ENCODE measurements around the gene MYO7A.

The MYO7A gene

DNA sequence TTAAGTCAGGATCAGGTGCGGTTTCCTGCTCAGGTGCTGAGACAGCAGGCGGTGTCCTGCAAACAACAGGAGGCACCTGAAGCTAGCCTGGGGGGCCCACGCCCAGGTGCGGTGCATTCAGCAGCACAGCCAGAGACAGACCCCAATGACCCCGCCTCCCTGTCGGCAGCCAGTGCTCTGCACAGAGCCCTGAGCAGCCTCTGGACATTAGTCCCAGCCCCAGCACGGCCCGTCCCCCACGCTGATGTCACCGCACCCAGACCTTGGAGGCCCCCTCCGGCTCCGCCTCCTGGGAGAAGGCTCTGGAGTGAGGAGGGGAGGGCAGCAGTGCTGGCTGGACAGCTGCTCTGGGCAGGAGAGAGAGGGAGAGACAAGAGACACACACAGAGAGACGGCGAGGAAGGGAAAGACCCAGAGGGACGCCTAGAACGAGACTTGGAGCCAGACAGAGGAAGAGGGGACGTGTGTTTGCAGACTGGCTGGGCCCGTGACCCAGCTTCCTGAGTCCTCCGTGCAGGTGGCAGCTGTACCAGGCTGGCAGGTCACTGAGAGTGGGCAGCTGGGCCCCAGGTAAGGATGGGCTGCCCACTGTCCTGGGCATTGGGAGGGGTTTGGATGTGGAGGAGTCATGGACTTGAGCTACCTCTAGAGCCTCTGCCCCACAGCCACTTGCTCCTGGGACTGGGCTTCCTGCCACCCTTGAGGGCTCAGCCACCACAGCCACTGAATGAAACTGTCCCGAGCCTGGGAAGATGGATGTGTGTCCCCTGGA, at the start of gene MYO7A:
Gene MYO7A (plus strand): TSS at position 327 of the 772 bp plus-strand sequence. CDS start 2,389 bp downstream, outside the sequence.
- peak; percentile 45 for DNase-seq (ENCODE audit: low read depth)

DNA sequence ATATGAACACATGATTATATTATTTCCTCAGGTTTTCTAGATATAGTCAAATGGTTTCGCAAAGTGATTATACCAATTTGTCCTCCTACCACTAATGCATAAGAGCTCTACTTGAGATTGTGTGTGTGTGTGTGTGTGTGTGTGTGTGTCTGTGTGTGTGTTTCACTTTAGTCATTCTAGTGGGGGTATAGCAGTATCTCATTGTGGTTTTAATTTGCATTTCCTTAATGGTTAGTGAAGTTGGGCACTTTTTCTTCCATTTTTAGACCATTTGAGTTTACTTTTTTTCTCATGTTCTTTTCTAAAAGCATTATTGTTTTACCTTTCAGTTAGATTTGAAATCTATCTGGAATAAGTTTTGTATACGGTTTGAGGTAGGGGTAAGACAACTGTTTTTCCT, 48.4 kb upstream of the MYO7A start:
- DNase-seq (ENCODE audit: low read depth), result no peak

DNA sequence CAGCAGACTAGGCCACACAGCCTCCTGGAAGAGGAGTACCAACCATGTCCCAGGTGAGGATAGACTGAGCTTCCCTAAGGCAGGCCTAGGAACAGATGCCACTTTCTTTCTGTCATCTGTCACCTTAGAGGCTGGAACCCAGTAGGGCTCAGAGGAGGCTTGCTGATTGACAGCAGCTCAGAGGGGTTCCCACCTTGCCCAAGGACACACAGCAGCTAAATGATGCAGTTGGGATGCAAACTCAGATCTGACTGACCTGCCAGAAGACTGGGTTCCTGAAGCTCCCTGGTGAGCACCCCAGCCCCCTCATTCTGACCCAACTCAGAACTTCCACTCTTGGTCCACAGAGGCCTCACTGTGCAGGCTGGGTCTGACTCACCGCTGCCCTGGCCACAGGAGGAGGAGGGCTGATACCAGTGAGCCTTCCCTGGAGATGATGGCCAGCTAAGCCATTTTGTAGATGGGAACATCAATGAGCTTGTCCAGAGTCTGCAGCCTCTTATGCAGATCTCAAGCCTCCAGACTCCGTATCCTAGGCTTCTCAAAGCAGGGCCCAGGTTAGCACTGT, 47.3 kb upstream of the MYO7A start:
- DNase-seq (ENCODE audit: low read depth), result peak; percentile 61

DNA sequence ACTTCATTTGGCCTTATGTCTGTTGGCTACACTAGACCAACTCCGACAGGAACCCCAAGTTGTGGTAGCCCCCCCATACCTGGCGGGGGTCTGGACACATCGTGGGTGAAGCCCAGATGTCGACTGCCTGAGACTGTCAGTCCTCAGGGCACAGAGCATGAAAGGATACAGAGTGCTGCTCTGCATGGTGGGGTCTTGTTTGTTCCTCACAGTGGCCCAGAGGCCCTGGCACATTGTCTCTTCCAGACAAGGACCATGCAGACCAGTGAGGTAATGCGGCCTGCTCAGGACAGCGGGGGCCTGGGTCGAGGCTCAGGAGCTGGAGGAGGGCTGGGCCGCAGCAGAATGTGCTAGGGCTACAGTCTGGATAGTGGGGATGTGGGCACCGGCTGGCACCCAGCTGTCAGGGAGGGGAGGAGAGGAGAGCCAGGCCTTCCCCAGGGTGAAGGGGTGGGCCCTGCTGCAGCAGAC, 46.6 kb upstream of the MYO7A start:
- DNase-seq (ENCODE audit: low read depth), result no peak

DNA sequence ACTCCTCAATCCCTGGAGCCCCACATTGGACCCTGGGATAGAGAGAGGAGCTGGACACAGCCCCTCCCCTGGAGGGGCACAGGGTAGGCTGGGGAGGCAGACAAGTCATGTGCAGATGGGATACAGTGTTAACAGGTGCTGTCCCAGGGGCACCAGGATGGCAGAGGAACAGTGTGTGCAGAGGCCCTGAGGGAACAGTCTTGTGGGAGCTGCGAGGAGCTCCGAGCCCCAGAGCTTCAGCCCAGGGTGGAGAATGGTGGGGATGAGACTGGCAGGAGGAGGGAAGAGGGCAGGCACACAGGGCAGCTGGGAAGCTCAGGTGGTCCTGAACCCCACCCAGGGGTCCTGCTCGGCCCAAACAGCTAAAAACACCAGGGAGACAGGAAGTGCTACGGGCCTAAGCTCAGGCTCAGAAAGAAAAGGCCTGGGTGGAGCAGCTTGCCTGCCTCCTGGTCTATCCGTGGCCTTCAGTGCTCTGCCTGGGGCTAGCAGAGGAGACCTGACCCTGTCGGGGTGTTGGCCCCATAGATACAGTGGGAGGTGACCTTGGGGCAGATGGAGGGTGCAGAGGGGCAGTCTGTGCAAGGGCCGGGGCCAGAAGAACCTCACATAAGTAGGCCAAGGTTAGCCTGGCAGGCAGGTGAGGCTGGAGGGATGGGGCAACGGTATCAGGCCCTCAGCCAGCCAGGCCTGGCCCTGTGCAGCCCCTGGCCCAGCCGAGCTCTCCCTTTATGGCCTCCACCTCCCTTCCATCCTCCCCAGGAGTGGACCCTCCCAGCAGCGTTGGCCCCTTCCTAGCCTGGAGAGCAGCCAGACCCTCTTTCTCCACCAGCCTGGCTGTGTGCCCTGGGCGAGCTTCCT, 45.8 kb upstream of the MYO7A start:
- no peak for DNase-seq (ENCODE audit: low read depth)

DNA sequence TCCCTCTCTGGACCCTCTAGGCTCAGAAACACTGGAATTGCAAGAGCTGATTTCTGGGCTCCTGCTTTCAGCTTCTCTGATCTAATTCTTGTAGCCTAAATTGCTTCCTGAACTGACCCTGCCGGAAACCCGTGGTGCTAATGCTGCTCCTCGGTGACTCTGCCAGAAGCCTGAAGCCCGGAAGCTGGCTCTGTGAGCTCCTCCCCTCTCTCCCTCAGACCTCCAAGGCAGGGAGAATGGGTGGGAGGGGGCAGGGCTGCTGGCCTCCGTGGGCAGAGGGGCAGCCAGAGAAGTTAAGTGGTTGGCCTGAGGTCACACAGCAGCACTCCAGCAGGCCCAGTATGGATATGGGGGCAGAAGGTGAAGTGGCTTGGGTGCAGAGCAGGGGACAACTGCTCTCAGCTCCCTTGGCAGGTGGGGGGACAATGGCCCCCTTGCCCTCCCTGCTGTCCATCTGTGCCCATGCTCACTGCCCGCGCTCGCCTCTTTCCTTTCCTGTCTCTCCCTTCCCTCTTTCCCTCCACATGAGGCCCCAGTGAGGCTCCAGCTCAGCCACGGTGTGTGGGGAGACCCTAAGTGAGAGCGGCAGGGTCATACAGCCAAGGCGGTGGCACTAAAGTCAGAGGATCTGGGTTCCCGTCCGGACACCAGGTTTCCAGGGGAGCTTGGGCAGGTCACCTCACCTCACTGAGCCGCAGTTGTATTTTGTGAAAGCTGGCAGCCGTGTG, 45.0 kb upstream of the MYO7A start:
- DNase-seq (ENCODE audit: low read depth), result peak; percentile 73

DNA sequence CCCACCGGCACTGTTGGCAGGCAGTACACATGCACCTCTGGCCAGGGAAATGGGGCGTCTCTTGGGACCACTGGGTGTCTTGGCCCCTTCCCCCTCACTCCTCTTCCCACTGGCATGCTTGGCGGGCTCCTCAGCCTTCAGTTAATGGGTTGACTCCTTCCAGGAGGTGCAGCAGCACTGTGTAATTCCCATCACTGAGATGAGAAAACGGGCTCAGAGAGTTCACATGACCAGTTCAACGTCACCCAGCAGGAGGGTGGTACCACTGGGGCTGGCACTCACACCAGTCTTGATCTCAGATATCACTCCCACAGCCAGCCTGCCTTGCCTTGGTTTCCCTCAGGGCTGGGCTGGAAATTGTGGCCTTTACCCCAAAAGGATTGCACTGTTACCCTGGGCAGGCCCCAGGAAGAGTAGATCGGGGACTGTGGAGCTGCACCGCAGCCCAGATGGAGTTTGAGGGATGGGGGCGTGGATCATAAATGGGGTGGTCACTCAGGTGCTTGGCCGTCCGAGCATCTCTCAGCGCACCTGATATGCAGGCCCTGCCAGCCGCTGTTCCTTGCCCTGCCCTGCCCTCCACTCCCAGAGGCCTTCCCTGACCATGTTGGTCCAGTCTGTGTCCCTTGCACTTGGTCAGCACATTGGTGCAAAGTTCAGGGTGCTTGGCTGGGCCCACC, 44.3 kb upstream of the MYO7A start:
- no peak for DNase-seq (ENCODE audit: low read depth)

DNA sequence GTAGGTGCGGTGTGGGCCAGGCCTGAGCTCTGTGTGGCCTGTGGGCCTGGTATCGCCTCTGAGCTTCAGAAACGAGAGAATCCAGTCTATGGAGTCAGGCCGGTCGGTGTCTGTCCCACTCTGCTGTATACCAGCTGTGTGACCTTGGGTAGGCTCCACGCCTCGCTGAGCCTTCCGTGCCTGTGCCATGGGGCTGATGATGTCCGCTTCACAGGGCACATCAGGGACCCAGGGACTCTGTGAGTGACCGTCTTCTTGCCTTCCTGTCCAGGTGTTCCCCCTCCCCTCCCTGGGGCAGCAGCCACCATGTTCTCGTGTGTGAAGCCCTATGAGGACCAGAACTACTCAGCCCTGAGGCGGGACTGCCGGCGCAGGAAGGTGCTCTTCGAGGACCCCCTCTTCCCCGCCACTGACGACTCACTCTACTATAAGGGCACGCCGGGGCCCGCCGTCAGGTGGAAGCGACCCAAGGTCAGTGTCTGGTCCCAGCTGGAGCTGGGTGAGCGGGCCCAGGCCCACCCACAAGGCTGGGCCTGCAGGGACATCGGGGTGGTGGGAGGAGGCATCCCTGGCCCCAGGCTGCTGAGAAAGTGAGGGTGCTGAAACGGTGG, 43.4 kb upstream of the MYO7A start:
- no peak for DNase-seq (ENCODE audit: low read depth)

DNA sequence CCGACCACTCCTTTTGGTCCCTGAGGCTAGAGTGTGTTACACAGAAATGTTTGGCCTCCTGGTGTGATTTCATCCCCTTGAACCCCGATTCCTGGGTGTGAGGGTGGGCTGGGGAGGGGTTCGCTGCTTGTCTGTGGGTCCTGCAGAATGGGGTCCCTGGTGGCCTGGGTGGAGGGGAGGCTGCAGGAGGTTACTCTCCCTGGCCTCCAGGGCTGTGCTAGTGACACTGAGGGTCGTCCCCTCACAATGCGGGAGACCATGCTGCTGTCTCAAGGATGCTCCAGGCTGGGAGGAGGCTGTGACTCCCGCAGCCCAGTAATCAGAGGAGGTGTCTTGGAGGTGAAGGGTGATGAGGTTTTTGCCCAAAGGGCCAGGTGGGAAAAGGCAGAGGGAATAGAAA, 42.4 kb upstream of the MYO7A start:
- DNase-seq (ENCODE audit: low read depth), result no peak

DNA sequence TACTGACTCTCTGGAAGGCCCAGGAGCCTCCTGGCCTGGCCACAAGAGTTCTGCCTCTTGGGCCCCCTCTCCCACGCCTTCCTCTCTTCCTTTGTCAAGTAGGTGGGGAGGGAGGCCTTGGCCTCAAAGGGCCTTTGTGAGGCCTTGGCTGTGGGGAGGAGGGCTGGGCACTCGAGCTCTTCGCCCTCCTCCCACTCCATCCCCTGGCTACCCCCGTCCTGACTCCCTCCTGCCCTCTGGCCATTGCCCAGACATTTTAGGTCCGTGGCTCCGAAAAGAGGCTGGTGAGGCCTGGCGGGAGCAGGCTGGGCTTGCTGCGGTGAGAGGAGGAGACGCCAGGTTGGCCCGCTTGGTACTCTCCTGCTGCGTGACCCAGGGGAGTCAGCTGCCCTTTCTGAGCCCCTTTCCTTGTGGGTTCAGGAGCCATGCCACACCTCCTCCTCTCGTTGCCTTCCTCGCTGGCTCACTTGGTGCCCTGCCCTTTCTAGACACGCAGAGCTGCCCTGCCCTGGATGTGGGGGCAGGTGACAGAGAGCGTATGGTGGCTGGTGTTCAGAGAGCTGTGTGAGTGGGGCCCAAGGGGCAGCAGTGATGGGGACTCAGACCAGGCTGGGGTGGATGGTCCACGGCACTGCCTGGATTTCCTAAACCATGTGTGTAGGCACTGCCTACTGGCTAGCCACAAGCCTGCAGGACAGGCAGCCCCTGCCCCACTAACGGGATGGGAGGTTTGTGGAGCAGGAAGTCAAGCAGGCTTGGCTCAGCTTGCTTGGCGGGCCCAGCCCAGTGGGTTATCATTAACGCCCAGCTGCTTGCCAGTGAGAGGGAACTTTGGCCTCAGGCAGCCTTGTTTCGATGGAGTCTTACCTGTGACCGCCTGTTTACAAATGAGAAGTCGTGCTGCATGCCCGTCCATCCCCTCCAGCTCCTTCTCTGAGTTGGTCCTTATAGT, 41.2 kb upstream of the MYO7A start:
- DNase-seq (ENCODE audit: low read depth), result no peak

DNA sequence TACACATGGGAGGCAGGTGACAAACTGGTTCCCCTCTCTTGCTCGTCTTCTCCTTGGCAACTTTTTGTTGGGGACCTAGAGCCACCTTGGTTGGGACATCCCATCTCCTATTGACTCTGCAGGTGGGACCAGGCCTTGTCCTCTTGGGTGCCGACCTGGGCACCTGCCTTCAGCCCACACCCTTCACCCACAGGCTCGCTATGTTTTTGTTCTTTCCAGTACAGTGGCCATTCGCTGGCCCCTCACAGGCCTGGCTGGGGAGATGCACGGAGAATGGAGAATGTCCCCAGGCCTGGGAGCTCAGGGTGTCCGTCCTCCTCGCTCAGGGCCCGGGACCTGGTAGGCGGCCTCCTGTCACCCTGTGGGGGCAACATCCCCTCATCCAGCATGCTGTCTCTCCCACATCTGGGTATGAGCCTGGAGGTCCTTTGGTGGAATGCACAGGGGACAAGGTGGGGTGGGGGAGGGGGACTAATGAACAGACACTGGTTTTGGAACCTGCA, 40.3 kb upstream of the MYO7A start:
- DNase-seq (ENCODE audit: low read depth), result no peak

DNA sequence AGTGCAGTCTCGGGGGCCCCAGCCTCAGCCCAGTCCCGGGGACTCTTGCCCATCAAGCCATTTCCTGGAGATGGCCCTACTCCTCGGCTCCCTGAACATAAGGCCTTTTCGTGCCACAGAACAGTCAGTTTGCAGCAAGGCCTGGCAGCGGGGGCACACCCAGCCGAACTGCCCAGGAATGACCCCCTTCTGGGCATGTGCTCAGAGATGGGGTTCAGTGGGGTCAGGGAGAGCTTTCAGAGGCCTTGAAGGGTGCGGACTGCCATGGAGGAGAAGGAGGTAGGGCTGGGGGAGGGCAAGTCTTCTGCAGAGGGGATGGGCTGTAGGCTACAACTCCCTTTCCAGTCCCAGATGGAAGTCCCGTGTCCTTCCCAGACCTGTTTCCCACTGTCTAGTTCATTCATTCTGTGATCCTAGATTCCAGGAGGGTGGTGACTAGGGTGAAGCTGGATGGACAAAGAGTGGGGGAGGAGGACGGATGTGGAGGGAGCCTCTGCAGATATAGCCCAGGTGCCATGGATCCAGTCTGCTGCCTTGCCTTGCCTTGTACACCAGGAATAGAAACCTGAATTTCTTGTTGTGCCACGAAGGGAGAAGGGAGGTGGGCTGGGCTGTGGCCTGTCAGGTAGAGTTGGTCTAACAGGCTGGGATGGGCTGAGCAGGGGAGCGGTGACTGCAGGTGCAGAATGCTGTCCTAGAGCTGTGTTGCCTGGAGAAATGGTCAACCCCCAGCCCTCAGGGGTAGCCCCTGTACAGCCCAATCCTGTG, 39.6 kb upstream of the MYO7A start:
- DNase-seq (ENCODE audit: low read depth), result no peak

DNA sequence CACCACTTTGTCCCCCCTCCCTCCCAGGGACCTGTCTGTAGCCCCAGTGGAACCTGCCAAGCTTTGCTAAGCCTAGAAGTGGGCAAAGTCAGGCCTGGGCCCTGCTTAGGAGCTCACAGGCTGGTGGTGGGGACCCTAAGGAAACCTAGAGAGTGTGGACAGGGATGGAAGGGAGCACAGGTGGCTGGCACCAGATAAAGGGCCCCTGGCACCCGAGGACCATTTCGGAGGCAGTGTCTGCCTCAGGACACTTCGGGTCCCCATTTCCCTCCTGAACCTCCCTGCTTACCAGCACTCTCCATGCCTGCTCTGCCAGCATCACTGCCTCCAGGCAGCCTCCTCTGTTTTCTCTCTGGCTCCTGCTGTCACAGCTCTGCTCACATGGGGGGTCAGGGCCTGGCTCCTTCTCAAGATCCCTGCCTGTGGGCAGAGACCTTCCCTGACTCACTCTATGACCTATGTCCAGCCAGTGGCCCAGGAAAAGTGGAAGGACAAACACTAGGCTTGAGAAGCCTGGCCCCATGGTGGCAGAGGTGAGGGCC, 39.0 kb upstream of the MYO7A start:
- no peak for DNase-seq (ENCODE audit: low read depth)

DNA sequence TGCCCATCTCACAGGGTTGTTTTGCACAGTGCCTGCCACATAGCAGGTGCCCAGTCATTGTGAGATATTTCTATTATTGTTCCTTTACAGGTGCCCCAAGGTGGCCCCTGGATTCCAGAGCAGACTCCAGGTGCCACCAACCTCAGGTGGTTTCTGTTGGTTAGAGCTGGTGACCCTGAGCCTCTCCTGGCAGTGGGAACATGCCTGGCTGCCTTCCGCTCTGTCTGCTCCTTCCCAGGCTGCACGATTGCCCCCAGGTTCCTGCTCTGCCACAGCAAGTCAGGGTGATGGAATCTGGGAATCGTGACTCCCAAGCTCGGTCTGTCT, 38.0 kb upstream of the MYO7A start:
- DNase-seq (ENCODE audit: low read depth), result no peak

DNA sequence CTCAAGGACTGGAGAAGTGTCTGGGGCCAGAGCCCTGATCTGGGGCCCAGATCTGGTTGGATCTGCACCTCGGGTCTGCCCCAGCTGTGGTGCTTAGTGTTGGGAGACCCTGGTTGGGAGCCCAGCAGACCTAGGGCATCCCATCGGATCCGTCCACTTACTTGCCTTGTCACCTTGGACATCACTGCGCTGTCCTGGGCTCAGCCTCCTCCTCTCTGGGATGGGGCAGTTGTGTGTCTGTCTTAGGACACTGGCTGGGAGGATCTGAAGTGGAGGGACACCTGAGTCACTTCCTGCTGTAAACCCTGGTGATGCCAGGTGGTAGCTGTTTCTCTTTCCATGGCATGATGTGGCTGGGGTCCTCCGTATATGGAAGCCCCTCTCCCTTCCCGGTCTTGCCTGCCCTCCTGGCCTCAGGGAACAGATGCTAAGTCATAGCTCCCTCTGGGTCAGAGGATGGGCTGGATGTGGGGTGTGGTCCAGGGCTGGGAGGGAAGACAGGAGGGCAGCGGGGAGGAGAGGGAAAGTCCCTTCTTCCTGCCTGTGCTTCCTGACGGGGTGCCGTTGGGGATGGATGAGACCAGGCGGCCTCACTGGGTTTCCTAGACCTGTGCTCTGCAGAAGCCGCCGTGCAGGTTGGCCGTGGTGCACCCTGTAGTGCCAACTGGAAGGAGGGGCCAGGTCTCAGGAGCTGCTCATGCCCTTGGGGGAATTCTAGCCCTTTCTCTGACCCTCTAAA, 37.5 kb upstream of the MYO7A start:
- no peak for DNase-seq (ENCODE audit: low read depth)

DNA sequence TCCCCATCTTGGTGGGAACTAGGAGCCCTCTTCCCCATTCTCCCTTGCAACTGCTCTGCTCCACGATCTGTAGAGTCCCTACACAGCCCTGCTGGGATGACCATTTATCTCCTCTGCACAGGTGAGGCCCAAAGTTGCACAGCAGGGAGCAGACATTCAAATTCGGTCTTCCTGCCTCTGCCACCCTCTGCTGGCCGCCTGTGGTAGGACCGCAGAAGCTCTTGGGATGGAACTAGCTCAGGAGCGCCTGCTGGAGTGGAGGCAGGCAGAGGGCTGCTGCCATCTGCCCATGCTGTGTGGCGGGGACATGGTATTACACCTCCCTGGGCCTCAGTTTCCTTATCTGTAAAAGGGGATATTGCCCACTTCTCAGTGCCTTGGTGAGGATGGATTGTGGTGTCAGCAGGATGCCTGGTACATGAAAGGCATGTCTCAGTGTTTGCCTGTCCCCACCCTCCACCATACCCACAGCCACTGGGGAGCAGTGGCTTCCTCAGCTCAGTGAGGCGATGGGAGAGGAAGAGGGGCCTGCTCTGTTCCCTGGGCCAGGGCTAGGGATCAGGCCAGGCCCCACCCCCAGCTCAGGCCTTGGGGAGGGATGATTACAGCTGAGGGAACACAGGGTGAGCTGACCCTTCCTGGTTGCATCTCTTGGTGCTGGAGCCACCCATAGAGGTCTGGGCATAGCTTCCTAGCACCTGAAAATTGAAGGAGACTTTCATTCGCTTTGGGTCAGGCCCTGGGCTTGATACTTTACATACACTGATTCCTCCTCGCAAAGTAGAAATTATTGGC, 36.7 kb upstream of the MYO7A start:
- peak; percentile 75 for DNase-seq (ENCODE audit: low read depth)

DNA sequence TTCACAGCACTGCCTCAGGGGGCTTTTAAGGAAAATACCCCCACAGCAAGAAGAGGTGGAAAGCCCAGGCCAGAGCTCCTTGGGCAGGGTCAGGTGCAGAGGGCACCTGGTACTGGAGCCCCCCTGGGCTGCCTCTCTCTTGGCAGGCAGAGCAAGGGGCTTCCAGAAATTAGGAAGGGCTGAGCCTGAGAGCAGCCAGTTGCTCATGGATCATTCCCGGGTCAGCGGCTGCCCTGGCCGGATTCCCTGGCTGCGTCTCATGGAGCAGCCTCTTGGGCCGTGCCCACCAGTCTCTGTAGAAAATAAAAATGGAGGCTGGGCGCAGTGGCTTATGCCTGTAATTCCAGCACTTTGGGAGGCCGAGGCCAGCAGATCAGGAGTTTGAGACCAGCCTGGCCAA, 35.7 kb upstream of the MYO7A start:
- no peak for DNase-seq (ENCODE audit: low read depth)
